Measurements from ENCODE around the gene FADS2.
A peak's percentile ranks its signal among the peaks of the same experiment; 100 is the strongest.

Gene FADS2

DNA sequence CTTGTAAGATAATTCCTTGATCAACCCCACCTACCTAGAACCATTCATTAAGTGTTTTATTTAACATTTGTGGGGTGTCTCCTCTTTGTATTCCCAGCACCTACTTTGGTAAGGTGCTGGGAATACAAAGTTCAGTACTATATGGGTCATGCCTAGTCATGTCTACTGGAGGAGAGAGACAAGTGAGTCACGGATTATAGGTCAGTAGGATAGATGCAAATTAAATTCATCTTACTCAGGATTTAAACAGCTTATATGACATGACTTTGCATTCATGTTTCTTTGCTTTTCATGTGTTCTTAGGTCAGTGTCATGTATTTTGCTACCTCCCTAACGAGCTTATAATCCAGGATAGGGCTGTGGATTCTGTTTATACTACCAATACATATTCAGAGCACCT is 7.9 kb upstream of the FADS2 start:
- DNase-seq = no peak

DNA sequence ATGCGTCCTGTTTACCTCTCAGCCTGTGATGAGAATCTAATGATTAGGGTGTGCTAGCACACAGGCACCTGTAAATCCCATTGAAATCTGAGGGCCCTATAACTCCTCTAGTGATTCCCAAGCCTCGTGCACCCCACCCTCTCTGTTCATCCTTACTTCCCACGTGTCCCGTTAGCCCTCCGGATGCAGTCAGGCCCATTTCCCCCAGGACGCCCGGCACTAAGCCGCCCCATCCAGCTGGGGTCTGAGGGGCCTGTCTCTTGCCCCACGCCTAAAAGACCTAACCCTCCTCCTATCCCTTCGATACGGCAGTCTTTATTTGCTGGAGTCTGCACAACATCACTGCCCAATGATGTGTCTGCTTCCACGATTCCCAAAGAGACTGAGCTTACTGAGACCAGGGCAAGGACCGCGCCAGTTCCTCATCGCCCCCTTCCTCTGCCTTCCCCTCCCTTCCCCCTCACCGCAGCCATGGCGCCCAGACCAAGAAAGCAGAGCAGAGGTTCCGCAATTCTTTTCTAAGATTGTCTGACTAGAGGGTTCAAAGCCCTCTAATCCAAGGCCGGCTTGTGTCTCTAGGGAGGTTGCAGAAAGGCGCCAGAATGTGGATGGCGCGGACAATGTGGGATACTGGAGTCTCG is 1.1 kb upstream of the FADS2 start:
- peak in 9 of 51 donors; percentile 37 to 73 (median 59) for DNase-seq

DNA sequence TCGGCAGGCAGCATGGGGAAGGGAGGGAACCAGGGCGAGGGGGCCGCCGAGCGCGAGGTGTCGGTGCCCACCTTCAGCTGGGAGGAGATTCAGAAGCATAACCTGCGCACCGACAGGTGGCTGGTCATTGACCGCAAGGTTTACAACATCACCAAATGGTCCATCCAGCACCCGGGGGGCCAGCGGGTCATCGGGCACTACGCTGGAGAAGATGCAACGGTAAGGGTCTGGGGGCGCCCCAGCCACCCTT is 204 bp downstream of the FADS2 start:
- no peak for DNase-seq

DNA sequence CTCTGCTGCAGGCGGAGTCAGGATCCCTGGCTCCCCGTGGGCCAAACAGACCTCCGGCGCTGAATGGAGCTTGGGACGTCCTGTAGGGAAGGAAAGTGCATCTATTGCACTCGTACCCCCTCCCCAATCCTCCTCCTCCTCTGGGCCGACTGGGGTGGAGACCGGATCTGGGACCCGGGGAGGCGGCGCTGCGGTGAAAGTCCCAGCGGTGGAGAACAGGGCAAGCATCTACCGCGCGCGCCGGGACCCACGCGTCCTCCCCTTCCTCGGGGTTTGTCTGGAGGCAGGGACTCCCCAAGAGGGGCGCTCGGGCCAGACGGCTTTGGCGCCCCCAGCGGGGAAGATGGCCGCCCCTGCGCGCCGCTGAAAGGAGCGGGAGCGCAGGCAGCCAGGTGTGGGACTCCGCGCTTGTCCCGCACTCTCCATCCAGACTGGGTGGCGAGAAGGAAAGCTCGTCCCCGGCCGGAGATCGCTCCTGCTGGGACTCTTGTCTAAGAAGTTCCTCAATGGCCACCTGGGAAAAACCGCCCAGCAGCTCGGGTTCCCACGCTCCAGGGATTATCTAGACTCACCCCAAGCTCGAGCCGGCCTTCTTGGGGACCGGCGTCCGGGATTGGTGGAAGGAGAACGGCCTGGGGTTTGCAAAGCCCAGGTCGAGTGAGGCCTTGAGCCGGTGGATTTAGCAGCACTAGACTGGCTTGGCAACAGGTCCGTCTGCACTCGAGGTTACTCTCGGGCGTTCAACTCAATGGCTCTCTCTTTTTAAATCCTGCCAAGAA is 718 bp downstream of the FADS2 start:
- peak in 31 of 51 donors; percentile 17 to 77 (median 45) for DNase-seq

DNA sequence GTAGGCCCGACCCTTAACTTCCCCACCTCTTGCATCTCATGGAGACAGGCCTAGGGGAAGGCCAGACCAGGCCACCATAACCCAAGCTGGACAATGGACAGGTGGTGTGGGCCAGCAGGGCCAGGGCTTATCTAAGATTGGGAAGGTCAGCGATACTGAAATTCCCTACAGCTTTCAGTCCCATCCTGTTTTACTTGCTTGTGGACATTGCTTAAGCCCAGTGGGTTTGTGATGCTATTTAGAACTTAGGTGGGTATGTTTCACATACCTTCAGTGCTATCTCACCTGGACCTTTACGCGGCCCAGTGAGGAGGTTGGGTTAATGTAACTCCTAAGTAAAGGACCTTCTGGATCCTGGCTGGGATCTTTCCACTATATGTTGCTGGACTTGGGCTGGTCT is 1.7 kb downstream of the FADS2 start:
- no peak for DNase-seq

DNA sequence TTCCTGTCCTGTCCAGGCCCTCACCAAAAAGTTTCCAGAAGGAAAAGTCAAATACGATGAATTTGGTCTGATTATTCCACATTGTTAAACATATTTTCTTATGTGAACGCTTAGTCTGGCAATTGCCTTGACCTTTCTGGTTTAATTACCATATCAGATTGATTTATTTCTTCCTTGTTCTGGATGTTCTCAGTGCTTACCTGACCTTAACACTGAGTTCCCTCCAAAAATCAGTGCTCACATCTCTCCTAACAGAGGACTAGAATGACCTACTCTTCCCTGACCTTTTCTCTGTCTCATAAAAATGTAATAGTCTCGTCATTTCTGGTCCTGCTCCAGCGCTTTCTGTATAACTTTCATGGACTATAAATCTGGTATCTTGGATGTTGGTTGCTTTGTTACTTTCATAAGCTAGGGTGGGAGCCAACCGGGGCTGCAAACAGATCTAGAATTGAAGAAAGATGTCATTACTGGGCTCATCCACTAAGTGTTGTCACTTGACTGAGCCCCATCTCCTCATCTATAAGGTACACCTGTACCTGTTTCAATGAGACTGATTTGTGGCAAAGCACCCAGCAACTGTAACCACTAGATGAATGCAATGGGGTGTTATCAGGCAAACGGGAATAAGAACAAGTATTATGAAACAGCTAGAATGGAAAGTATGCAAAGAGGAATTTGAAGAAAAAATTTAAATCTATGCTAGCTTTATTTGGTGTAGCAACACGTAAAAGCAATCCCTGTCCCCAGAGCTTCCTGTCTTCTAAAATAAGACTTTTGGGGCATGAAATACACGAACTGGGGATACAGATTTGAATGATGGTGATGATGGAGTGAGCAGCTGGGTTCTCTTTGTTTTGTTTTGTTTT is 2.4 kb downstream of the FADS2 start:
- no peak for DNase-seq

DNA sequence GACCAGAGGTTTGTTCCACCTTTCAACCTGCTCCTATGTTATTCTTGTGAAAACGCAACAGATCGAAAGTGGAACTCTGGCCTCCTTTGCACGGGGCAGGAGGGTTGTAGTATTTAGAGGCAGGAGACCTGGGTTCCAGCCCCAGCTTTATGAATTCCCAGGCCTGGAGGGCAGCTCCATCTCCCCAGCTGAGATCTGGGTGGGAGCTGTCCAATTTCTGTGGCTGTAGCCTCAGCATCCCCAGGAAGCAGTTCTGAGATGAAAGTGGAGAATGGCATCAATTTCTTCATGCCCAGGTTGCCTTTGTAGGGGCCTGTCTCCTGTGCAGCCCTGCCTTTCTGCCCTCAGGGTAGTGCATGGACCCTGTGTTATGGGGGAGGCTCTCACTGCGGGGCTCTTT is 4.1 kb downstream of the FADS2 start:
- DNase-seq = no peak

DNA sequence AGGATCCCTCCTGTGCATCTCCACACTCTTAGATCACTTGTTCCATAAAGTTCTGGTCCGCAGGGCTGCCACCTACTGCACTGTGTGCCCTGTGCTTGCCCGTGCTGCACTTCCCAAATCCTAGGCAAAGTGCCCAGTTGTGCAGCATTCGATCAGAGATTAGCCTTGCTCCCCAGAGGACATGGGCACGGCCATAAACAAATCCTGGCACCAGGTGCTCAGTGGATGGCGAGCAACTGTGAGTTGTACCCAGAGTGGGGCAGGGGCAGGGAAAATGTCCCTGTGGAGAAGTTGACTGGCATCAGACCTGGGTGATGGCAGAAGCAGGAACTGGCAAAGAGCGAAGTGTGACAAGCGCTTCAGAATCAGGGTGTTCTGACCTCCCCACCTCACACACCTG is 4.7 kb downstream of the FADS2 start:
- DNase-seq = peak in 1 of 51 donors; percentile 9

DNA sequence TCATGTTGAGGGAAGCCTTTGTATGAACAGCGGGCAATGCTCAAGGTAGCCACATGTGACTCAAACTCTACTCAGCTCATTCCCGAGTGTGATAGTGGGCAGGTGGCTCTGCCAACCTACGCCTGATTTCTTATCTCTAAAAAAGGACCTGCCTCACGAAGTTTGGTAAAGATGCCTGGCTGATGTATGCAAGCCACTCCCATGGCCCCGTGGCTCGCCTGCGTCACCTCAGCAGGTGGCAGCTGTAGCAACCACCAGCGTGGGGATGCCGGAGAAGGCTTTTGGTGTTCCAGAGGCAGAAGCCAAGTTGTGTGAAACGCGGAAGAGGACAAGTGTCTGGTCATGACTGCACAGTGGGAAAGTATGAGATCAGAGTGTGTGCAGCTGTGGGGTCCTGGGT is 5.4 kb downstream of the FADS2 start:
- DNase-seq = peak in 1 of 51 donors; percentile 48

DNA sequence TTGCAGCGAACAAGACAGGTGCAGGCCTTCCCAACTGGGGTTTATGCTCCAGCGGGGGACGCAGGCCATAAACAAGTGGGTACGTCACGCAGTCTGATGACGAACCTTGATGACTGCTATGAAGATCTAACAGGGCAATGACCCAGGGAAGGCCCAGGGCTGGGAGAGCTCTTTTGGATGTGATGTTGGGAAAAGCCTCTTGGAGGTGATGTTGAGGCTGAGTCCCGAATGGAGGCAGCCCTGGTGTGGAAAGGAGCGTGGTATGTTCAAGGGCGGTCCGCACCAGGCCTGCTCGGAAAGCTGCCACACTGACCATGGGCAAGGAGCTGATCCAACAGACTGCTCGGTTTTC is 5.8 kb downstream of the FADS2 start:
- DNase-seq = peak in 1 of 51 donors; percentile 35

DNA sequence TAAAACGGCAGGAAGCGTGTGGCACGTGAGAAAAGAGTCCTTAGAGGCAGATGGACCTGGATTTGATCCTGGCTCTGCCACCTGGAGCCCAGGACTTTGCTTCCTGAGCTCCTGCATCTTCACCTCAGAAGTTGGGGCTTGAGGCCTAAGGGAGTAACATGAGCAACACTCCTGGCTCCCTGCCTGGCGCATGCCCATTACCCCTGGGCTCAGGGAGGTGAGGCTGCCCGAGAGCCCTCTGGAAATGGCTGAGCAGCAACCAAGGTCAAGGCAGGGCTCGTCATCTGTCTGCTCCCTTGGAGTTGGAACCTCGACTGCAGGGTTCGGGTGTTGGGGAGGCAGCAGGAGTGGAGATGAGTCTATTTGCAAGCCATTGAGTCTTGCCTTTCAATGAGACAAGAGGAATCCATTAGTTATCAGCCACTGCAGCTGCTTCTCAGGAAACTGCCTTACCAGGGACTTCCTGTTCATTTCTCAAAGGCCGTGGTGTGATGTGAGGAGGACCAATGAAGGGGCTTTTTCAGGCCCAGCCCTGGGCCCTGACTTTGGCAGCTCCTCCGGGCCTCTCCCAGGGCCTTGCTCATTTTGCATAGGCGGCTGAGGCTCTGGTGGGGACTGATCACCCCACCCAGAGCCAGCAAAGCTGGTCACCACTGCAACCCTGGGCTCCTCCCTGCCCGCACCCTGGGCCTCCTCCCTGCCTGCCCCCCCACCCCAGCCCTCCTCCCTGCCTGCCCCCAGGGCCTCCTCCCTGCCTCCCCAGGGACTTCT is 6.4 kb downstream of the FADS2 start:
- DNase-seq = peak in 31 of 51 donors; percentile 24 to 70 (median 48)

DNA sequence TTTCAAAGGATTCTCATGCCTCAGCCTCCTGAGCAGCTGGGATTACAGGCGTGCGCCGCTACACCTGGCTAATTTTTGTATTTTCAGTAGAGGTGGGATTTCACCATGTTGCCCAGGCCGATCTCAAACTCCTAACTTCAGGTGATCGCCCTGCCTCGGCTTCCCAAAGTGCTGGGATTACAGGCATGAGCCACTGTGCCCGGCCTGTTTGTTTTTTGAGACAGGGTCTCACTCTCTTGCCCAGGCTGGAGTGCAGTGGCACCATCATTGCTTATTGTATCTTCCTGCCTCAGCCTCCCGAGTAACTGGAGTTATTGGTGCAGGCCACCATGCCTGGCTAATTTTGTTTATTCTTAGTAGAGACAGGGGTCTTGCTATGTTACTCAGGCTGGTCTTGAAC is 8.1 kb downstream of the FADS2 start:
- no peak for DNase-seq

DNA sequence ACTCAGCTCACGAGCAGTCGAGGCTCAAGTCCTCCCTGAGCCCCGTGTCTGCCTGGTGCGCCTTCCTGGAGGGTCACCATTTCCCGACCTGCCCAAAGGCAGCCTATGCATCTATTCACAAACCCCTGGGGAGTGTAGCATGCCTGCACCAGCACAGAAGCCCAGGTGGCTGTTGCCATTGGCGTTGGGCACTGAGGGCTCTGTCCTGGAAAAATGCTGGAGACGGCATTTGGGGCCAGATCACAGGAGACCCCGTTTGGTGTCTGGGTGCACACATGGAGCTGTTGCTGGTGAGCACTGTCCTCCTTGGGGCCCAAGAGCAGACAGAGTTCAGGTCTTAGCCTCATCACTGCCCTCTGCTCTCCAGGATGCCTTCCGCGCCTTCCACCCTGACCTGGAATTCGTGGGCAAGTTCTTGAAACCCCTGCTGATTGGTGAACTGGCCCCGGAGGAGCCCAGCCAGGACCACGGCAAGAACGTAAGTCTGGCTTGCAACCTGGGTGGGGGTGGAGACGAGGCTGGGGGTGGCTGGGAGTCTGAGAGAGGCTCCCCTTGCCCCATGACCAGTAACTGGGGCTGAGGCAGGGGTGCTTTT is 9.4 kb downstream of the FADS2 start:
- DNase-seq = no peak

DNA sequence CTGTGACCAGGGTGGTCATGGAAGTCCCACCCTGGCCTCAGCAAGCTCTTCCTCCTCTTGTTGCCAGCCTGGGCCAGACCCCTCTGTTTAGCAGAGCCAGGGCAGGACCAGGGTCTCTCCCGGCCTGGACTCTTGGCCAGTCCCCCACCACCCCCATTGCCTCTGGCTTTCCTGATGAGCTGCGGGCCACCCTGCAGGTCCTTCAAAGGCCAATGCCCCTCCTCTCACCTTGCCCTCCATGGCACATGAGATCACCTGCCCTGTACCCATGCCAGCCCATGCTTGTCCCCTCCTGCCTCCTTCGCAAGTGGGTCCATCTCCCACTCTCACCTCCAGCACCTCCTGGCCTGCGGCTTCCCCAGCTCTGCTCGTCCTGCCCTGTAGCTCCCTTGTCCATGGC is 10.4 kb downstream of the FADS2 start:
- no peak for DNase-seq

DNA sequence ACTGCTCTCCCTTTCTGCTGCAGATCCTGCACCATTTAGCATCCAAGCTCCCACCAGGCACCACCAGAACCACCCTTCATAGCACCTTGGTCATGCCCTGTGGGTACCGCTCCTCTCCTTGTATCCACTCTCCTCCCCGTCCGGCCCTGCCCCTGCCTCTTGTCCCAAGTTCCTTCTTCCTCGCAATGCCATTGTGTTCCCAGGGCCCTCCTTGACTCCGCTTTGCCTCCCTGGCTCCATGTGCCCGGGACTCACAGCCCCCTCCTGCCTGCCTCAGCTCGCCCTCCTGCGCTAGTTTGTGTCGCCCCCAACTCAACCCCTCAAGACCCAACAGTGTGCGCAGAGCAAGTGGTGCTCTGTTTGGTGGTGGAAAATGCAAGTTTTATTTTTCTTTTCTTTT is 10.8 kb downstream of the FADS2 start:
- no peak for DNase-seq

DNA sequence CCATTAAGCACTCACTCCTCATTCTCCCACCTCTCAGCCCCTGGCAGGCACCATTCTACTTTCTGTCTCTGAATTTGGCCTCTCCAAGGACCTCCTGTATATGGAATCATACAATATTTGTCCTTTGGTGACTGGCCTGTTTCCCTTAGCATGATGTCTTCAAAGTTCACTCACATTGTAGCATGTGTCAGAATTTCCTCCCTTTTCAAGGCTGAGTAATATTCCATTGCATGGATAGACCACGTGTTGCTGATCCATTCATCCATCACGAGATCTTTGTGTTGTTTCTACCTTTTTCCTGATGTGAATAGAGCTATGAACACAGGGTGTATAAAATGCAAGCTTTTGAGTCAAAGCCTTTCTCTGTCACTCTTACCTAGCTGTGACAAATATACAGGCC is 11.6 kb downstream of the FADS2 start:
- DNase-seq = no peak

DNA sequence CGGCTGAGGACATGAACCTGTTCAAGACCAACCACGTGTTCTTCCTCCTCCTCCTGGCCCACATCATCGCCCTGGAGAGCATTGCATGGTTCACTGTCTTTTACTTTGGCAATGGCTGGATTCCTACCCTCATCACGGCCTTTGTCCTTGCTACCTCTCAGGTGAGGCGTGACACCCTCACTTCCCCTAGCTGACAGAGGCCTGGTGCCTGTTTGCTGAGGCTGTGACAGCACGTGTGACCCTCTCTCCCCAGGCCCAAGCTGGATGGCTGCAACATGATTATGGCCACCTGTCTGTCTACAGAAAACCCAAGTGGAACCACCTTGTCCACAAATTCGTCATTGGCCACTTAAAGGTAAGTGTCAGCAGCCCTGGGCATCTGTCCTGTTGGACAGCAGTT is 12.3 kb downstream of the FADS2 start:
- DNase-seq = no peak

DNA sequence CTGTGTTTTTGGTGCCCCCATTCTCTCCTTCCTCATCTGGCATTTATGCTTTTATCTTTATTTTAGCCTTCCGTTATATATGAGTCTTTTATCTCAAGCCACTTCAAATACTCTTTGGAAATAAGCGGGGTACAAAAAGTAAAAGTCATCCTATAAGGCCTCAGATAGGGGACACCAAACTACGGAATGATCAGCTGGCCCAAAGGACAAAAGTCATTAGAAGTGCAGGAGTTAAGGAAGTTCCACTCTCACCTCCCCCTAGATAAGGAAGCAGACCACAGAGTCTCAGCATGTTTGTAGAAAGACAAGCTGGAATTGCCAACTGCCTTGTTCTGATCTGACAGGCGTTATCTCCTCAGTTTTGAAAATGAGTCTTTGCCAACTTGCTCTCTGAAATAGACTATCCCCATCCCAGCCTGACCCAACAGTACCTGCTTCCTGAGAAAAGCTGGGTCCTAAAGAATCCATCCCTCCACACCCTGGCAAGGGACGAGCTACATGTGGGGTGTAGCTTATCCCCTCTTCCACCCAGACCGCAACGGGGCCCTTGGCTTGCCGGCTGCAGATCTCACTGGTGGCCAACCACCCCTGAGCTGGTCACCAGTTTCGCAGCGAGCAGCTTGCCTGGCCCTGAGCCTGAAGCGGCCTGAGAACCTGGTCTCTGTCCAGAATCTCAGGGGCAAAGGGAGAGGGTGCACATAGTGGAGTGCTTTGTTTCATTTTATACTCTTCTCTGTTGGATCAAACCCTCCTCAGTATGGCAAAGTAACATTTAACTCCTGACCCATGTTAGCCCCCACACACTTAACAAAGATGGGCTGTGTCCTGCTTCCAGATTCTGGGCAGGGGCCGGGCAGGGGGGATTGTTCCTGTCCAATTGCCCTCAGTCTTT is 13.8 kb downstream of the FADS2 start:
- DNase-seq = peak in 30 of 51 donors; percentile 14 to 76 (median 44)

DNA sequence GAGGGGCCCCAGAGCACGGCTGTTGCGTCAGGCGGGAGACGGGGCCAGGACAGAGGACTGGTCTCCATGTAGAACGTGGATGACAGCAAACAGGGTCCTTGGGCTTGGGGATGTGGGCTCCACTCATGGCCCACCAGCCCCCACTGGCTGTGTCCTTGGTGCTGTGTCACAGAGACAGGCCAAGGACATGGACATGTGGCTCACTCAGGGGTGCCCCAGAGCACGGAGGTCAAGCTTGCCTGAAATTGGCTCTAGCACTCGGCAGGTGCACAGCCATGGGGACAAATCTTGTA is 14.4 kb downstream of the FADS2 start:
- DNase-seq = no peak

DNA sequence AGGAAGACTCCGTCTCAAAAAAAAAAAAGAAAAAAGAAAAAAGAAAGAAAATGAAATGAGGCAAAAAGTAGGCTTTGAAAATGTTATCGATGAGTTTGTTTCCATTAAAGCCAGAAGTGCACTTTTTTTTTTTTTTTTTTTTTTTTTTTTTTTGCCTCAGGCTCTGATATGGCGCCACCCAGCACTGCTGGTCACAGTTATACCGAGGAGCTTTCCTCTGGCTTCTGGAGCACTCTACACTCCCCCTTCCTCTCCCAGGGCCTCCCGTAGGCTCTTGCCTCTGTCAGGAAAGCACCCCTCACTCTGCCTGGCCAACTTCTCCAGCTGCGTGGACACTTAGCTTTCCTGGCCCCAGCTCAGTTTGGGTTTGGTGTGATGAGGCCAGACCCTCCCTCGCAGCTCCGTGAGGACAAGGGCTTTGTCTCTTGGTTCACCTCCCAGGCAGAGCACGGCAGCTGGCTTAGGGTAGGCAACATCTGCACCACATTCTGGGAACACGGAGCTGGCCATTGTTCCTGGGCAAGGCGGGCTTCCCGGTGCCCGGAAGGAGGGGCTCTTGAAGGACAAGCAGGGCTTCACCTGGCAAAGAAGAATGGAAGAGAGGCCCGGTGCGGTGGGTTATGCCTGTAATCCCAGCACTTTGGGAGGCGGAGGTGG is 16.9 kb downstream of the FADS2 start:
- no peak for DNase-seq

All from hypothalamus (tissue), 51 donors.